Epithelial cell of prostate (primary cell): Measurements from ENCODE around the gene TNKS2.
"Not testable (repeated sequence)": the region's sequence is repeated elsewhere in the genome, so short reads cannot be mapped to it uniquely, and the experiment has no call there.

Experiments
- DNase-seq: peaks from one replicate; pipeline ENCODE4 v3.0.0-alpha.2; 2011; ENCODE audit warnings: low read depth, low spot score
- H3K27ac ChIP-seq: fragments of 450-650 bp; 2 replicates; pipeline ENCODE4 v1.5.1; 2017; ENCODE audit warnings: mild to moderate bottlenecking

The TNKS2 gene

GRCh38 chr10:91788527-91788926 is 9.7 kb upstream of the TNKS2 start:
- peak overlapping the region; percentile 79 for H3K27ac ChIP-seq

GRCh38 chr10:91796331-91797047 is 1.7 kb upstream of the TNKS2 start:
- no peak for DNase-seq
- H3K27ac ChIP-seq: peak overlapping the region; percentile 94

More at GRCh38 chr10:91788527-91788926, 9.7 kb upstream of the TNKS2 start:
- DNase-seq: no peak

- DNase-seq: no peak
- H3K27ac ChIP-seq: peak overlapping the region; percentile 94
Measured at GRCh38 chr10:91797048-91797690, 1.1 kb upstream of the TNKS2 start.

GRCh38 chr10:91798649-91799611 is 704 bp downstream of the TNKS2 start:
- no peak for DNase-seq
- peak overlapping the region; percentile 94 for H3K27ac ChIP-seq

- peak overlapping the region; percentile 94 for H3K27ac ChIP-seq
- no peak for DNase-seq
Measured at GRCh38 chr10:91799612-91799975, 1.4 kb downstream of the TNKS2 start.

- DNase-seq: no peak
- H3K27ac ChIP-seq: peak overlapping the region; percentile 94
Measured at GRCh38 chr10:91800182-91800581, 2.0 kb downstream of the TNKS2 start.

GRCh38 chr10:91800756-91801155 is 2.5 kb downstream of the TNKS2 start:
- no peak for DNase-seq

GRCh38 chr10:91803386-91804125 is 5.3 kb downstream of the TNKS2 start:
- no peak for DNase-seq
- no peak overlapping the region for H3K27ac ChIP-seq

More at GRCh38 chr10:91800756-91801155, 2.5 kb downstream of the TNKS2 start:
- H3K27ac ChIP-seq: no peak overlapping the region

GRCh38 chr10:91804126-91804510 is 5.9 kb downstream of the TNKS2 start:
- no peak overlapping the region for H3K27ac ChIP-seq
- DNase-seq: no peak

GRCh38 chr10:91805110-91805838 is 7.0 kb downstream of the TNKS2 start:
- no peak overlapping the region for H3K27ac ChIP-seq
- no peak for DNase-seq

- not testable (repeated sequence) for H3K27ac ChIP-seq, DNase-seq
Measured at GRCh38 chr10:91807264-91807663, 9.0 kb downstream of the TNKS2 start.

- DNase-seq: no peak
- no peak overlapping the region for H3K27ac ChIP-seq
Measured at GRCh38 chr10:91813251-91813650, 15.0 kb downstream of the TNKS2 start.

- DNase-seq: no peak
- H3K27ac ChIP-seq: no peak overlapping the region
Measured at GRCh38 chr10:91816981-91817380, 18.8 kb downstream of the TNKS2 start.

GRCh38 chr10:91820144-91820543 is 21.9 kb downstream of the TNKS2 start:
- no peak for DNase-seq
- no peak overlapping the region for H3K27ac ChIP-seq

- DNase-seq: no peak
- no peak overlapping the region for H3K27ac ChIP-seq
Measured at GRCh38 chr10:91824076-91824475, 25.9 kb downstream of the TNKS2 start.

GRCh38 chr10:91829268-91829667 is 31.0 kb downstream of the TNKS2 start:
- no peak overlapping the region for H3K27ac ChIP-seq

GRCh38 chr10:91838199-91838598 is 40.0 kb downstream of the TNKS2 start:
- no peak for DNase-seq
- H3K27ac ChIP-seq: no peak overlapping the region

More at GRCh38 chr10:91829268-91829667, 31.0 kb downstream of the TNKS2 start:
- no peak for DNase-seq

- DNase-seq: no peak
- H3K27ac ChIP-seq: no peak overlapping the region
Measured at GRCh38 chr10:91843083-91843482, 44.9 kb downstream of the TNKS2 start.

- H3K27ac ChIP-seq: no peak overlapping the region
- DNase-seq: no peak
Measured at GRCh38 chr10:91856637-91857036, 58.4 kb downstream of the TNKS2 start.
